ENCODE measurements around the gene LPA. TPM values are rescaled to one million over a fixed set of nuclear protein-coding genes. Genes with fewer than 3 reads are reported as not detected.
A peak's percentile ranks its signal among the peaks of the same experiment; 100 is the strongest.

Gene LPA
- total RNA-seq, 2 experiments from 2014 or later = not detected

DNA sequence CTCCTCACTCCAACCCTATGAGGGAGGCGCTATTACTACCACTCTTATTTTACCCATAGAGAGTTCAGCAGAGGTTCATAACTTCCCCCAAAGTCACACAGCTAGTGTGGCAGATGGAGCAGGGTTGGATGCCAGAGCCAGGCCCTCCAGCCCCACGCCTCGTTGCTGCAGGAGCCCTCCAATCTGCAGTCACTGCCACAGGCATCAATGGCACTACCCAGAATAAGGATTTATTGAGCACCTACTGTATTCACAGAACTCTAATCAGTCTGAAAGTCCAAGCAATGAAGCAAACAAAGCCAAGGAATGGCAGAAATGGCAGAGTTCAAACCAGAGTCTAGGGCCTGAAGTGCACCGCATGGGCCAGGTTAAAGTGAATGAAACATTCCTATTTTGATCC is 144.9 kb downstream of the LPA start:
- TF ChIP-seq, protein P1, sequence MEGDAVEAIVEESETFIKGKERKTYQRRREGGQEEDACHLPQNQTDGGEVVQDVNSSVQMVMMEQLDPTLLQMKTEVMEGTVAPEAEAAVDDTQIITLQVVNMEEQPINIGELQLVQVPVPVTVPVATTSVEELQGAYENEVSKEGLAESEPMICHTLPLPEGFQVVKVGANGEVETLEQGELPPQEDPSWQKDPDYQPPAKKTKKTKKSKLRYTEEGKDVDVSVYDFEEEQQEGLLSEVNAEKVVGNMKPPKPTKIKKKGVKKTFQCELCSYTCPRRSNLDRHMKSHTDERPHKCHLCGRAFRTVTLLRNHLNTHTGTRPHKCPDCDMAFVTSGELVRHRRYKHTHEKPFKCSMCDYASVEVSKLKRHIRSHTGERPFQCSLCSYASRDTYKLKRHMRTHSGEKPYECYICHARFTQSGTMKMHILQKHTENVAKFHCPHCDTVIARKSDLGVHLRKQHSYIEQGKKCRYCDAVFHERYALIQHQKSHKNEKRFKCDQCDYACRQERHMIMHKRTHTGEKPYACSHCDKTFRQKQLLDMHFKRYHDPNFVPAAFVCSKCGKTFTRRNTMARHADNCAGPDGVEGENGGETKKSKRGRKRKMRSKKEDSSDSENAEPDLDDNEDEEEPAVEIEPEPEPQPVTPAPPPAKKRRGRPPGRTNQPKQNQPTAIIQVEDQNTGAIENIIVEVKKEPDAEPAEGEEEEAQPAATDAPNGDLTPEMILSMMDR (IDR thresholded peaks at IDR 0.05) = no peak
- H3K36me3 Mint-ChIP-seq (ENCODE audit: low read depth) = no peaks in the 10 kb centered on the region
- no peaks in the 10 kb centered on the region for H3K36me3 ChIP-seq (ENCODE audit: insufficient read depth, low read length)
- ChIA-PET POLR2A (interaction anchor here (0.8 to 1.5 kb wide), 2 partner anchors 8 to 792 kb away, joined by 3 read pairs; partner anchors contain the start of gene WTAP), CTCF (interaction anchor here (0.7 to 3.7 kb wide), 5 partner anchors 10 to 56 kb away, joined by 3 to 29 read pairs (median 5); no protein-coding TSS in a partner anchor)
- H3K27me3 Mint-ChIP-seq = peaks cover 5% of the 10 kb centered on the region
- no peaks in the 10 kb centered on the region for H3K9me3 Mint-ChIP-seq
- peak overlapping the region; percentile 98 for H3K4me3 Mint-ChIP-seq
- intact Hi-C loops (cut with DNase I, micrococcal nuclease) = no loop called here
- DNase-seq (no peak), ATAC-seq (ENCODE audit: poor library complexity) (no peak)
- H3K4me1 Mint-ChIP-seq (ENCODE audit: low read depth) = peaks cover 34% of the 10 kb centered on the region
- H3K27ac Mint-ChIP-seq = peak overlapping the region; percentile 85
- H3K27ac ChIP-seq (ENCODE audit: low read depth in 1 of 2, low read length in 2 of 2) = no peak overlapping the region
- H3K4me3 ChIP-seq (ENCODE audit: low read length) = peak overlapping the region; percentile 83
- no peaks in the 10 kb centered on the region for H3K9me3 ChIP-seq (ENCODE audit: control insufficient read depth in 1 of 2, insufficient read depth in 1 of 2, low read length in 2 of 2)
- no peaks in the 10 kb centered on the region for H3K27me3 ChIP-seq (ENCODE audit: control insufficient read depth in 1 of 2, insufficient read depth in 2 of 2, low read length in 2 of 2)
- peaks cover 16% of the 10 kb centered on the region for H3K4me1 ChIP-seq (ENCODE audit: insufficient read depth, low read length)

DNA sequence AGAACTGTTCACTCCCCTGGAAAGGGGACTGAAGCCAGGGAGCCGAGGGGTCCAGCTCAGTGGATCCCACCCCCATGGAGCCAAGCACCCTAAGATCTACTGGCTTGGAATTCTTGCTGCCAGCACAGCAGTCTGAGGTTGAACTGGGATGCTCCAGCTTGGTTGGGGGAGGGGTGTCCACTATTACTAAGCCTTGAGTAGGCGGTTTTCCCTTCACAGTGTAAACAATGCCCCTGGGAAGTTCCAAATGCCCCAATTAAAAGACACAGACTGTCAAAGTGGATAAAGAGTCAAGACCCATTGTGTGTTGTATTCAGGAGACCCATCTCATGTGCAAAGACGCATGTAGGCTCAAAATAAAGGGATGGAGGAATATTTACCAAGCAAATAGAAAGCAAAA is 150.2 kb downstream of the LPA start:
- CTCF ChIA-PET = no interaction called here
- H3K36me3 Mint-ChIP-seq (ENCODE audit: low read depth) = no peaks in the 10 kb centered on the region
- intact Hi-C loops (cut with DNase I, micrococcal nuclease) = no loop called here

GRCh38 chr6:160510976-160511617 is 153.0 kb downstream of the LPA start:
- Histone ChIP-seq H3K27ac (ENCODE audit: low read depth in 1 of 2, low read length in 2 of 2) (no peak overlapping the region), H3K9me3 (ENCODE audit: control insufficient read depth in 1 of 2, insufficient read depth in 1 of 2, low read length in 2 of 2) (no peaks in the 10 kb centered on the region), H3K27me3 (ENCODE audit: control insufficient read depth in 1 of 2, insufficient read depth in 2 of 2, low read length in 2 of 2) (no peaks in the 10 kb centered on the region), H3K4me1 (ENCODE audit: insufficient read depth, low read length) (no peaks in the 10 kb centered on the region), H3K4me3 (ENCODE audit: low read length) (no peak overlapping the region), H3K36me3 (ENCODE audit: insufficient read depth, low read length) (no peaks in the 10 kb centered on the region)
- ChIA-PET CTCF (no interaction called here), POLR2A (interaction anchor here (0.6 to 0.9 kb wide), 2 partner anchors 9 to 23 kb away, joined by 3 to 4 read pairs; no protein-coding TSS in a partner anchor)
- no peak overlapping the region for H3K4me3 Mint-ChIP-seq
- intact Hi-C loops (cut with DNase I, micrococcal nuclease) = no loop called here
- H3K36me3 Mint-ChIP-seq (ENCODE audit: low read depth) = no peaks in the 10 kb centered on the region
- no peak overlapping the region for H3K27ac Mint-ChIP-seq
- H3K4me1 Mint-ChIP-seq (ENCODE audit: low read depth) = no peaks in the 10 kb centered on the region
- peaks cover 5% of the 10 kb centered on the region for H3K27me3 Mint-ChIP-seq
- H3K9me3 Mint-ChIP-seq = no peaks in the 10 kb centered on the region
- DNase-seq (no peak), ATAC-seq (ENCODE audit: poor library complexity) (no peak)
- TF ChIP-seq, protein P1 (IDR thresholded peaks at IDR 0.05) = no peak

More for the DNA sequence above, 150.2 kb downstream of the LPA start:
- Histone ChIP-seq H3K36me3 (ENCODE audit: insufficient read depth, low read length) (no peaks in the 10 kb centered on the region), H3K27ac (ENCODE audit: low read depth in 1 of 2, low read length in 2 of 2) (no peak overlapping the region), H3K4me3 (ENCODE audit: low read length) (no peak overlapping the region), H3K4me1 (ENCODE audit: insufficient read depth, low read length) (no peaks in the 10 kb centered on the region), H3K27me3 (ENCODE audit: control insufficient read depth in 1 of 2, insufficient read depth in 2 of 2, low read length in 2 of 2) (no peaks in the 10 kb centered on the region), H3K9me3 (ENCODE audit: control insufficient read depth in 1 of 2, insufficient read depth in 1 of 2, low read length in 2 of 2) (no peaks in the 10 kb centered on the region)
- H3K27ac Mint-ChIP-seq = no peak overlapping the region
- POLR2A ChIA-PET = no interaction called here
- DNase-seq = no peak
- TF ChIP-seq, protein P1 (IDR thresholded peaks at IDR 0.05) = no peak
- no peak overlapping the region for H3K4me3 Mint-ChIP-seq
- H3K9me3 Mint-ChIP-seq = no peaks in the 10 kb centered on the region
- H3K27me3 Mint-ChIP-seq = peaks cover 5% of the 10 kb centered on the region
- ATAC-seq (ENCODE audit: poor library complexity) = no peak
- peaks cover 7% of the 10 kb centered on the region for H3K4me1 Mint-ChIP-seq (ENCODE audit: low read depth)

Data from CD4-positive, alpha-beta T cell (primary cell).